Right lobe of liver (tissue), 6 donors: Measurements from ENCODE around the gene CHMP5. TPM values are rescaled to one million over a fixed set of nuclear protein-coding genes. Genes with fewer than 3 reads are reported as not detected.

ENCODE experiments used
- ATAC-seq, 4 donors: fragments of 200-7000 bp; cut with Tn5 transposase; one replicate each; pipeline ENCODE4 v1.9.1; 2020; ENCODE audit warnings: mild to moderate bottlenecking in 4 of 4, moderate library complexity in 4 of 4
- DNase-seq, 3 donors: peaks; one replicate each; pipeline ENCODE4 v3.0.0-alpha.2; 2020
- H3K27ac ChIP-seq, 3 donors: fragments of 200-600 bp; one replicate each; pipeline ENCODE4 v1.8.0; 2022
- H3K27me3 ChIP-seq, 2 donors: fragments of 200-600 bp; one replicate each; pipeline ENCODE4 v1.8.0; 2022
- H3K36me3 ChIP-seq, 4 donors: fragments of 200-600 bp; sonication (generic) in 1 of 4; one replicate each; pipeline versions ENCODE4 v1.5.1 to v1.8.0; 2017 to 2022; ENCODE audit warnings: control low read depth in 1 of 4
- H3K4me1 ChIP-seq, 4 donors: fragments of 200-600 bp; sonication (generic) in 1 of 4; one replicate each; pipeline versions ENCODE4 v1.5.1 to v1.8.0; 2017 to 2022; ENCODE audit warnings: control low read depth in 1 of 4
- H3K4me3 ChIP-seq, 3 donors: fragments of 200-600 bp; one replicate each; pipeline ENCODE4 v1.8.0; 2022
- H3K9me3 ChIP-seq, 4 donors: fragments of 200-600 bp; sonication (generic) in 1 of 4; one replicate each; pipeline versions ENCODE4 v1.5.1 to v1.8.0; 2017 to 2022; ENCODE audit warnings: control low read depth in 1 of 4
- POLR2A ChIP-seq: fragments of 450-650 bp; IDR thresholded peaks from one replicate; pipeline ENCODE4 v1.6.1; 2017; ENCODE audit warnings: antibody characterized with exemption, mild to moderate bottlenecking
- WGBS: methylation state at CpG from one replicate; pipeline ENCODE4 v1.1.6; 2018; ENCODE audit warnings: low coverage, low lambda C conversion rate; ENCODE audit not compliant: insufficient coverage; ENCODE audit errors: missing lambda C conversion rate; 5-methylcytosine and 5-hydroxymethylcytosine counted together
- intact Hi-C, 2 donors: fragments of 100-400 bp; cut with DNase I; formaldehyde crosslinking; loops; one replicate each; pipeline versions ENCODE4 v1.11.2 to v1.14.1; 2022
- total RNA-seq, 6 experiments: library from RNA; depleted of rRNA in 2 of 6; stranded (reverse); fragments of >200 nt in 2 of 6; fragmentation: NEBNext Ultra II Directional in 3 of 6; extraction: Animal tissue kit (Norgen Biotek cat#: 25700) in 3 of 6; gene quantifications; one replicate each; pipeline versions ENCODE4 v1.1.0 to v1.2.4, GENCODE V29; 2016 to 2023
- TF ChIP-seq, protein P1 (sequence below), 4 donors: fragments of 200-600 bp in 3 of 4; fragments of 450-650 bp in 1 of 4; IDR thresholded peaks; one replicate each; pipeline versions ENCODE4 v1.5.1 to v1.8.0; 2016 to 2022; ENCODE audit warnings: antibody characterized with exemption in 4 of 4, mild to moderate bottlenecking in 2 of 4
- donor health status: DM: no; HTN: yes; CAD: no.
- donor health status: DM: no; HTN: no; CAD: no.
- donor health status: DM: no; HTN: no; CAD: no.
- donor health status: DM: no; HTN: yes; CAD: no.
- donor health status: DM: no; HTN: yes; CAD: no.

CHMP5 gene
- total RNA-seq, 6 experiments from 2014 or later: 19.7 to 30.3 (median 26.0) TPM

DNA sequence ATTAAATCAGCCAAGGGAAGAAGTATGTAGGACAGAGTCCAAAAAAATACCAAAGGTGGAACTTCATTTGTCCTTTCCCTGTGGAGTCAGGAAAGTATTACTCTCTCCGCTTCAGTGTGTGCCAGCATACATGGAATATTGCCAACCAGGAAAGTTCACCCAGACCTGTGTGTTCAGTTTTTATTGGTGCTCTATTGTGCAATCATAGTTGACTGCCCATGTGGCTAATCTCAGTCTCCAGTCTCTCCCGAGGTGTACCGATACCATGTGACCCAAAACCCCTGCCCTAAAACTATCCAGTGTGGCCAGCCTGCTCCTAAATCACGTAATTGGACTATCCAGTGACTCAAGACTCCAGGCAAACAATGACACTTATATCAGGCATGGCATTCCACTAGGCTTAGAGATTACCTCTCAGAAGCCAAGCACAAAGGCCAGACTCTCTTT, 64.3 kb downstream of the CHMP5 start:
- peaks cover 0 to 23% (median 3%) of the 10 kb centered on the region in 4 donors for H3K4me1 ChIP-seq
- 18% methylated on average over 1 of the region's 4 CpGs for WGBS
- TF ChIP-seq, protein P1, sequence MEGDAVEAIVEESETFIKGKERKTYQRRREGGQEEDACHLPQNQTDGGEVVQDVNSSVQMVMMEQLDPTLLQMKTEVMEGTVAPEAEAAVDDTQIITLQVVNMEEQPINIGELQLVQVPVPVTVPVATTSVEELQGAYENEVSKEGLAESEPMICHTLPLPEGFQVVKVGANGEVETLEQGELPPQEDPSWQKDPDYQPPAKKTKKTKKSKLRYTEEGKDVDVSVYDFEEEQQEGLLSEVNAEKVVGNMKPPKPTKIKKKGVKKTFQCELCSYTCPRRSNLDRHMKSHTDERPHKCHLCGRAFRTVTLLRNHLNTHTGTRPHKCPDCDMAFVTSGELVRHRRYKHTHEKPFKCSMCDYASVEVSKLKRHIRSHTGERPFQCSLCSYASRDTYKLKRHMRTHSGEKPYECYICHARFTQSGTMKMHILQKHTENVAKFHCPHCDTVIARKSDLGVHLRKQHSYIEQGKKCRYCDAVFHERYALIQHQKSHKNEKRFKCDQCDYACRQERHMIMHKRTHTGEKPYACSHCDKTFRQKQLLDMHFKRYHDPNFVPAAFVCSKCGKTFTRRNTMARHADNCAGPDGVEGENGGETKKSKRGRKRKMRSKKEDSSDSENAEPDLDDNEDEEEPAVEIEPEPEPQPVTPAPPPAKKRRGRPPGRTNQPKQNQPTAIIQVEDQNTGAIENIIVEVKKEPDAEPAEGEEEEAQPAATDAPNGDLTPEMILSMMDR (IDR thresholded peaks at IDR 0.05): no peak
- TF ChIP-seq POLR2A: no peak
- H3K9me3 ChIP-seq: no peaks in the 10 kb centered on the region
- DNase-seq (peak; percentile 51 to 88 (median 76)), ATAC-seq (peak; percentile 91 to 97 (median 96))
- peaks cover 3 to 47% (median 17%) of the 10 kb centered on the region in 4 donors for H3K36me3 ChIP-seq
- H3K27ac ChIP-seq: peak overlapping the region; percentile 64 to 83 (median 74)
- H3K4me3 ChIP-seq: no peak overlapping the region
- intact Hi-C loops: no loop called here
- no peaks in the 10 kb centered on the region for H3K27me3 ChIP-seq

DNA sequence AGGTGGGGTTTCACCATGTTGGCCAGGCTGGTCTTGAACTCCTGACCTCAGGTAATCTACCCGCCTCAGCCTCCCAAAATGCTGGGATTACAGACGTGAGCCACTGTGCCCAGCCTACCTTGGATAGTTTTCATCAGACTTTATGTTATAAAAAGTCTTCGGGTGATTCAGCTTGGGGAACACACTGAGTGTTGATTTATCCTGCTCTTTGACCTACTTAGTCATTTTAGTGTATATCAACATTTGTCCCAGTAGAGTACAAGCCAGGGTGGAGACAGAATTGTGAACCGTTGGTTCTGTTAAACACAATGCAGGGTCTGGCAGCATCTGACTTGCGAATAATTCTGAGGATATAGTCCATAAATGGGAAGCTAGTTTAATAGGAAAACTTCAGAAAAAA, 65.1 kb downstream of the CHMP5 start:
- ATAC-seq: peak in 2 of 4 donors; percentile 18 to 67

DNA sequence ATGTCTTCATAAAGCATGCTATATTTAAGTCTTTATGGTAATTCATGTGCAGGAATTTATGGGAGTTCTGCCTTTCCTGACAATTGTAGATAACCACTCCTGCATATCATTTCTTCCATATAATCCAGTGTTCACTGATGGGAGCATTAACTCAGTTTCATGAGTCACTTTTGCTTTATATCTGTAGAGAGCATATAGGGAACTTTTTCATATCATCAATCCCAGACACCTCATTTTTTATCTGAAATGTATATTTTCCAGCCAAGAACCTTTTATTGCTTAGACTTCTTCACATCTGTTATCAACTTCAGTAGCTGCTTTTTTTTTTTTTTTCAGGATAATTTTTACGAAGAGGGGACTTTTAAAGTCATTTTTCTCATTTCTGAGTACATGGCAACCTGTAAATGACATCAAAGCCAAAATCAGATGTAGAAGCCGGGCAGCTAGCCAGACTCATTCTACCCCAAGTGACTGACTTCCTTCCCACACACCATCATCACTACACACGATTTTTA, 66.6 kb downstream of the CHMP5 start:
- H3K27me3 ChIP-seq: no peaks in the 10 kb centered on the region
- H3K4me3 ChIP-seq: no peak overlapping the region
- H3K9me3 ChIP-seq: no peaks in the 10 kb centered on the region
- no peak overlapping the region for H3K27ac ChIP-seq
- no peak for DNase-seq
- H3K36me3 ChIP-seq: peaks cover 3 to 50% (median 16%) of the 10 kb centered on the region in 4 donors
- TF ChIP-seq, protein P1 (IDR thresholded peaks at IDR 0.05): no peak
- TF ChIP-seq POLR2A: no peak
- intact Hi-C loops: no loop called here
- WGBS: 67% methylated on average over 3 of the region's 3 CpGs
- H3K4me1 ChIP-seq: peaks cover 0 to 23% (median 3%) of the 10 kb centered on the region in 4 donors
- ATAC-seq: no peak

More for the DNA sequence above, 65.1 kb downstream of the CHMP5 start:
- TF ChIP-seq, protein P1 (IDR thresholded peaks at IDR 0.05): no peak
- TF ChIP-seq POLR2A: no peak
- Histone ChIP-seq H3K4me1 (peaks cover 0 to 23% (median 3%) of the 10 kb centered on the region in 4 donors), H3K27ac (peak overlapping the region; percentile 64 to 83 (median 74)), H3K4me3 (no peak overlapping the region), H3K36me3 (peaks cover 3 to 42% (median 16%) of the 10 kb centered on the region in 4 donors), H3K9me3 (no peaks in the 10 kb centered on the region), H3K27me3 (no peaks in the 10 kb centered on the region)
- WGBS: 58% methylated on average over 5 of the region's 5 CpGs
- intact Hi-C loops: no loop called here
- no peak for DNase-seq

Other genes starting within 250 kb of the CHMP5 start
- gene DNAJA1, start 239.8 kb upstream of the CHMP5 start, total RNA-seq: 100 to 1,000 TPM in 2 of 6 experiments, 10 to 100 TPM in 4; 60.1 to 130 (median 93.9) TPM
- 10 to 100 TPM in 2 of 6 experiments, 1 to 10 TPM in 4; 7.0 to 10.4 (median 8.5) TPM for gene SMU1, start 188.4 kb upstream of the CHMP5 start, total RNA-seq
- gene B4GALT1, start 97.7 kb upstream of the CHMP5 start, total RNA-seq: 100 to 1,000 TPM in 1 of 6 experiments, 10 to 100 TPM in 5; 48.5 to 145 (median 79.5) TPM
- gene SPINK4, start 24.9 kb upstream of the CHMP5 start, total RNA-seq: not detected
- 10 to 100 TPM; 28.8 to 42.6 (median 38.1) TPM for gene BAG1, start 341 bp upstream of the CHMP5 start, total RNA-seq
- gene NFX1, start 25.5 kb downstream of the CHMP5 start, total RNA-seq: 10 to 100 TPM; 22.6 to 29.2 (median 24.8) TPM
- 10 to 100 TPM; 10.4 to 25.1 (median 16.6) TPM for gene AQP7, start 137.5 kb downstream of the CHMP5 start, total RNA-seq
- gene AQP3, start 182.5 kb downstream of the CHMP5 start, total RNA-seq: 100 to 1,000 TPM in 3 of 6 experiments, 10 to 100 TPM in 3; 49.7 to 158 (median 109) TPM
- gene NOL6, start 208.9 kb downstream of the CHMP5 start, total RNA-seq: 10 to 100 TPM; 12.3 to 26.1 (median 15.4) TPM